Activated effector memory CD4-positive, alpha-beta T cell treated with Interleukin-2 at 50 U/mL for 16 hours (primary cell): ENCODE data around the gene CLIP1.

ENCODE experiments used
- DNase-seq: peaks from one replicate; pipeline ENCODE4 v3.0.0-alpha.2; 2020

CLIP1 gene

DNA sequence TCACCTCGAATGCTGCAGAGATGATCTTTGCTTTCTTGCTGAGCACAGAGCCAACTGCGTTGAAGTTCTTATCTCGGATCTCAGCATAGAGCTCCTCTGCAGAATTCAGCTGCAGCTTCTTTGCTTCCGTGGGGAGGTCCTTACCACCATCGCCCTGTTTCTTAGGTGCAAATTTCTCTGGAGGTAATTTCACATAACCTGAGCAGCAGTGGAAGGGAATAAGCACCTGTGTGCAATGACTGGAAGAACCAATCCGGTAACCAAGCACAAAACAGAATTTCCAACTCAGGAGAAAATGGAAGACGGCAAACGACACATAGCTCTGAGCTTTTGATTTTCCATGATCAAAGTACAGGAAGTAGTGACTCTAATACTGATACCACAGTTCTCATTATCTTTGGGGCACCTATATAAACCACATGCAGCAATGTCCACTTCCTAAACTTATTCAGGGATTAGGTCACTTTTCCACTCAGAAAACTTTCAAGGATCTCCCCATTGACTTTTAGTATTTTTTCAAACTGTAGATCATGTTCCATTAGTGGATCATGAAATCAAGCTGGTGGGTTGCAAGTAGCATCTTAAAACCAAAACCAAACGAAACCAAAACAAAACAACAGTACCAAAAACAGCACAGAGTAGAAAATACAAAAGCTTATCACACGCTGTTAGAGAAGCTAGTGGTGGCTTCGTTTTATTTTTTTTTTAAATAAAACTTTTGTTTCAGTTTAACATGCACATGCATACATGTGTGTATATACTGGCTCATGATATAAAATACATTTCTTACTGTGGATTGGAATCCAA, 177.7 kb downstream of the CLIP1 start:
- peak; percentile 26 for DNase-seq

DNA sequence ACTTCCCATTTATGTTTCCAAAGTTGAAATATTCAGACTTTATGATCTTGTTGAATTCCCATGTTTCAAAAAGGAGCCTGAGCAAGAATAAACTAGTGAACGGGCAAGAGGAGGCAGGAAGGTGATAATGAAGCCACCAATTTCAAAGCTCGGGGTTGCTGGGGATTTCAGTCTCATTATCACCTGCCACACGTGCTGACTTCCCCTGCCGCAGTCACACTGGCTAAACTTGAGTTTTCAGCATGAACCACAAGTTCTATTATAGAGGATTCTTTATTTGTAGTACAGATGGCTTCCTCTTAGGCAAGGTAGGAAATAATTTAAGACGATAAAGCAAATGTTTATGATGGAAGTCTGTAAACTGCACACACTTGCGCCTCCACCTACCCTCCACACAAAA, 178.5 kb downstream of the CLIP1 start:
- DNase-seq: peak; percentile 3

DNA sequence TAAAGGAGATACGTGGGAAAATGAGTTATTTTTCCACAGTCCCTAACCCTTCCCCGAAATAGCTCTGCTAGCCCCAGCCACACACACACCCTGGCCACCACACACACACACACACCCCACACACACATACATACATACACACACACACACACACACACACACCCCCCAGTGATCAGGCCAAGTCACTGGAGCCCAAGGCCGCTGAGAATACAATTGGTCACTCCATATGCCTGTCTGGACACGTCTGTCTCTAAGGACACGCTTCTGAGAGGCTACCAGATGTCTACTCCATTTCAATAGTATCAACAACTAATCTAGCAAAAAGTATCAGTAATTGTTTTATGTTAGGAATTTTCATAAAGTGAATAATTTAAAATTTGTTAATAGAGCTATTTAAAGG, 183.6 kb downstream of the CLIP1 start:
- no peak for DNase-seq

DNA sequence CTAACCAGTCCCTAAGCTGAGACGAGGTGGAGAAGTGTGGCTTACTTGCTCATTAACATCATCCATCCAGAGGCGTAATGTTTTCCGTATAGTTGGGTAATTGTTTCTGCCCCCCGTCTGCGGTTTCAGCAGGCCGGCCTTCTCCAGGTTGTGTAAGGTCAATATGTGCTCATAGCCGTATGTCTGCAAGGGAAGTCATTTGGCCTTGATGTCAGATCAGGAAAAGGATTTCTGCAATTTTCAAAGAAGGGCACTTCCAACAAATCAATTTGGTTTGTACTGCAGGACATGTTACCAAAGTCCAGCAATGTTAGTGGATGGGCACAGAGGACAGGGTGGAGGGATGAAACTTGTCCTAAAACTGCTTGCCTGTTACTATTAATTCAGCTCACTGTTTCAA, 186.7 kb downstream of the CLIP1 start:
- no peak for DNase-seq

DNA sequence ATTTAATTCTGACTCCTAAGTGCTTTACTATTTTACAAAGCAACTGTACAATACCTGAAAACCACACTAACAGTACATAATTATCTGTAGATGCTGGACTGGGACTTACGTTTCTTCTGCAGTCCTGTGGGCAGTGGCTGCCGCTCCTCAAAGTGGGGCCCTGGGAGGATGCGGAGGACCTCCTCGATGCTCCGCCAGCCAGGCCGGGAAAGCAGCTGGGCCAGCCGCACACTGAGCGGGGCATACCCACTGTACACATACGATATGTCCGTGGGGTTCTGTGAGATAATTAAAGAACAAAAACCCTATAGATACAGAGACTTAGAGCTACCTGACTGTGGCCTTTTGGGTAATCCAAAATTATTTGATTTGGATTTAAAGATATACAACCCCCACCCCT, 189.8 kb downstream of the CLIP1 start:
- no peak for DNase-seq

DNA sequence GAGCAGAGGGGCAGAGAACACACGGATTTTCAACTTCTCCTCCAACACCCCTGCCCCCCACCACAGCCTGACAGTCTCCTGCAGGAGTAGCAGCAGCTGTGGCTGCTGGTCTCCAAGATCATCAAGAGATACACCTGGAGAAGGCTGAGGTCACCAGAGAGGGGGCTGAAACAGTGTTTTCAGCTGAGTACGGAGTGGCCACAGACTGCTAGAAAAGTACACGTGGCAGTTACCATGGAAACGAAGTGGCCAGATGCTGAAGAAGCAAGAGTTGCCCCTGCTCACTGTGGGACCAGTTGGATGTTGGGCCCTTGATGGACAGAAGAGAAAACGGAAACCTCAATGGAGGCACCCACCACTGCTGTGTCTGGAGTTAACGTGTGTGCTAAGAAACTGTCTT, 191.7 kb downstream of the CLIP1 start:
- no peak for DNase-seq

DNA sequence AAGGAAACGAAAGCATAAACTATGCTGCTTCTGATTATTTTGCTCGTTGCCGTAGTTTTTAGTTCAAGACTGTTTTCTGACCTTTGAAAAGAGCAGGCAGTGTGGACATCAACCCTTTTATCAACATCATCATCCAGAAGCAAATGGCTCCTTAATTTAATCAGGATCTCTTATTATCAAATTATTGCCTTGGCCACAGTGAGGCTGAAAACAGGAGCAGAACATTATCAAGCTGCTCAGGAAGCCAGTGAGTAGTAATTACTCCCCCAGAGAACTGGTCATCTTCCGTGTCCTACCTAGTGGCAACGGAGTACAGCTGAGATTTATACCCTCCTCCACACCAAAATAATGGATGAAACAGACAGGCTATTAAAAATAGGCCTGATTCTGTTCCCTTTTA, 194.4 kb downstream of the CLIP1 start:
- no peak for DNase-seq

DNA sequence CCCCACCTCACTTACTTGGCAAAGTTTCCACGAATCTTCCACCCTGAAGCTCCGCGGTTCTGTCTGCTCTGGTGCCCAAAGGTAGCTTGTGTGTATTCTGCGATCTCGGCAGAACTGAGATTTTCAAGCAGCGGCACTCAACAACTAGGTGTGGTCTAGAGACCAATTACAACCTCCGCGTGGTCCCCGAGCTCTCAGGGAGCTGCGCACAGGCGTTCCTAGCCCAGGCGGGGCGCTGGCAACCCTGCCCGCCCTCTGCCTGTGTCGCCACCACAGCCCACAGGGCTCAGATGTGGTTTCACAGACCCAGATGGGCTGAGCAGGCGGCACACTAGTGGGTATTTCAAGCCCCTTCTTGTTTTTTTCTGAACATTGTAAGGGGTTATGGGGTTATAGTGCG, 195.1 kb downstream of the CLIP1 start:
- peak; percentile 22 for DNase-seq

DNA sequence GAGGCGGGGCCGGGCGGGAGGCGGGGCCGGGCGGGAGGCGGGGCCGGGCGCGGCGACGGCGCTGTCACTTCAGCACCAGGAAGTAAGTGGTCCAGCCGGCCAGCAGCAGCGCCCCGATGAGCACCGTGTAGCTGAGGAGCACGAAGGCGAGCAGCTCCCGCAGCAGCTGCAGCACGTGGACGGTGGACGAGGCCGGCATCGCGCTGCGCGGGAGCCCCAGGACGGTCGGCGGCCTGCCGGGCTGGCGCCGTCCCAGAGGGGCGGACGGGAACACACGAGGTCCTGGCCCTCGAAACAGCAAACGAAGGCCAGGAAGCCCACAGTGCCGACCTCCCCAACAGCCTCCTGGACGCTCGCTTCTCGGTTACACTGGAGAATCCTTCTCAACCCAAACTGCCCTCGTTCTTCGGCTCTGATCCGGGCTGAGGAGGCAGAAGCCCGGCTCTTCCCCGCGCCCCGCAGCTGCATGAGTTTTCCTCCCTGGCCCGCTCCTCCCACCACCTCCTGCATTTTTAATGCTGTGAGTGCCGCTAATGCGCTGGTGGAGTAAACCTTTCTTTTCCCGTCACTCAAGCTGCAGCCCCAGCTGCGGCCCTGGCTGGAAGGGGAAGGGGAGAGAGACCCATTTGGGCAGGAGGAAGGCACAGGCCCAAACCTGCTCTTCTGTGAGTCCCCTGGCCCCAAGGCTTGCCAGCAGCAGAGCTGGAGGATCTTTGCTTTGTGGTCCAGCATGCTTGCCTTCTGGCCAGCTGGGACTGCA, 195.9 kb downstream of the CLIP1 start:
- no peak for DNase-seq

DNA sequence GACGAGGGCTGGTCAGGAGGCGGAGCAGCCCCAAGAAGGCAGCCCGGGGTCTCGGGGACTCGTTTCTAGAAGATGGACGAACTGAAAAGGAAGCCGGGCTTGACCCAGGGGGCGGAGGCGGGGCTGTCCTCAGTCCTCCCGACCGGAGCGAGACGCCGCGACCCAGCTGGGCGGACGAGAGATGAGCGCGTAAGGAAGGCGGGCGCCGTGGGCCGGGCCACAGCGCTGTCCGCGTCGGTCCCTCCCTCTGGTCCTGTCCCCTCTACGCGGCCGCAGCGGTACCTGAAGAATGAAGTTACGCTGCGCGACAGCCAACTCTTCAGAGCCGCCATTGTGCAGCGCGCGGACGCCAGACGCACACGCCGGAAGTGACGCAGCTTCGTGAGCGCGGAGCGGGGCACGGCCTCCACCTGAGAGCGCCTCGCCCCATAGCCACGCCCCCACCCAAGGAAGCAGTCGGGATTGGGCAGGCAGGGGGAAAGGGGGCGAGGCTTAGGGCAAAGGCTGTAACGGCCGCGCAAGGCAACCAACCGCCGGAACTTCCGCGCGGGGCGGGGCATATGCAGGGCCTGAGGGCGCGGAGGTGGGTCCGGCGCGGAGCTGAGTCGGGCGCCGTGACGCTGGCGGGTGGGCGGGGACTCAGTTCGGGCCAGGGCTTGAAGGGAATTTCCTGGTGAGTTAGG, 196.6 kb downstream of the CLIP1 start, which contains the start of gene DIABLO:
Gene DIABLO (minus strand): TSS at position 370 of the 683 bp plus-strand sequence. CDS start 38 bp downstream, at position 332.
- DNase-seq: peak; percentile 100
